Stimulated activated naive B cell treated with anti-CD40 and anti-IgM and Interleukin-4, amounts not matched to agents 10 μg/mL and 1 μg/mL and 100 μg/mL, for 72 hours (primary cell): ENCODE results near the gene B4GALT5.
A peak's percentile ranks its signal among the peaks of the same experiment; 100 is the strongest.
"Not testable (repeated sequence)": the region's sequence is repeated elsewhere in the genome, so short reads cannot be mapped to it uniquely, and the experiment has no call there.

ENCODE experiments used
- ATAC-seq, 2 donors: fragments of 150-1000 bp; cut with Tn5 transposase; replicated peaks; 2 replicates each; pipeline ENCODE4 v1.10.0; 2021; ENCODE audit warnings: moderate library complexity in 1 of 2
- DNase-seq: peaks from one replicate; pipeline ENCODE4 v3.0.0; 2021
- H3K27ac Mint-ChIP-seq: one replicate; pipeline ENCODE4 v1.8.0; 2022; ENCODE audit warnings: mild to moderate bottlenecking, mixed read lengths
- H3K27me3 Mint-ChIP-seq, 2 donors: one replicate each; pipeline ENCODE4 v1.8.0; 2022; ENCODE audit warnings: mixed read lengths in 2 of 2
- H3K36me3 Mint-ChIP-seq, 2 donors: one replicate each; pipeline ENCODE4 v1.8.0; 2022; ENCODE audit warnings: mixed read lengths in 2 of 2, mild to moderate bottlenecking in 1 of 2
- H3K4me1 Mint-ChIP-seq, 2 donors: one replicate each; pipeline ENCODE4 v1.8.0; 2022; ENCODE audit warnings: mixed read lengths in 2 of 2, mild to moderate bottlenecking in 1 of 2
- H3K4me3 Mint-ChIP-seq, 2 donors: one replicate each; pipeline ENCODE4 v1.8.0; 2022; ENCODE audit warnings: mild to moderate bottlenecking in 2 of 2, mixed read lengths in 2 of 2, moderate library complexity in 1 of 2
- H3K9me3 Mint-ChIP-seq, 2 donors: one replicate each; pipeline ENCODE4 v1.8.0; 2022; ENCODE audit warnings: mixed read lengths in 2 of 2, mild to moderate bottlenecking in 1 of 2

B4GALT5 gene

GRCh38 chr20:49723758-49724157 lies 10.1 kb upstream of the B4GALT5 start:
- not testable (repeated sequence) for DNase-seq, H3K27ac Mint-ChIP-seq, H3K4me3 Mint-ChIP-seq, H3K9me3 Mint-ChIP-seq, ATAC-seq, H3K36me3 Mint-ChIP-seq, H3K27me3 Mint-ChIP-seq
- H3K4me1 Mint-ChIP-seq, result peaks cover 8 to 14% of the 10 kb centered on the region in 2 donors

DNA sequence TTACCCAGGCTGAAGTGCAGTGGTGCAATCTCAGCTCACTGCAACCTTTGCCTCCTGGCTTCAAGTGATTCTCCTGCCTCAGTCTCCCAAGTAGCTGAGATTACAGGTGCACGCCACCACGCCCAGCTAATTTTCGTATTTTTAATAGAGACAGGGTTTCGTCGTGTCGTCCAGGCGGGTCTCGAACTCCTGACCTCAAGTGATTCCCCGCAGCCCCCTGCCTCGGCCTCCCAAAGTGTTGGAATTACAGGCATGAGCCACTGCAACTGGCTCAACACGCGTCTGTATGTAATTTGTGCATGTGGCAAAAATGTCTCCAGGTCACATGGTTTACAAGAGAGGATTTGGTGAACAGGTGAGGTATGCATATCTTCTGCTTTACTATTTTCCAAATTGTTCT lies 7.6 kb upstream of the B4GALT5 start:
- H3K4me3 Mint-ChIP-seq, H3K27me3 Mint-ChIP-seq, H3K27ac Mint-ChIP-seq, H3K9me3 Mint-ChIP-seq, H3K36me3 Mint-ChIP-seq, ATAC-seq, DNase-seq: not testable (repeated sequence)
- peaks cover 11 to 14% of the 10 kb centered on the region in 2 donors for H3K4me1 Mint-ChIP-seq

- ATAC-seq (no peak), DNase-seq (no peak)
- Mint-ChIP-seq H3K4me3 (no peak overlapping the region), H3K27me3 (no peaks in the 10 kb centered on the region), H3K36me3 (peaks cover 0 to 6% of the 10 kb centered on the region in 2 donors), H3K4me1 (peaks cover 29 to 36% of the 10 kb centered on the region in 2 donors), H3K27ac (no peak overlapping the region), H3K9me3 (no peaks in the 10 kb centered on the region)
Measured at GRCh38 chr20:49715466-49715865, 1.8 kb upstream of the B4GALT5 start.

- Mint-ChIP-seq H3K27me3 (no peaks in the 10 kb centered on the region), H3K9me3 (no peaks in the 10 kb centered on the region), H3K36me3 (peaks cover 4 to 8% of the 10 kb centered on the region in 2 donors), H3K27ac (peak overlapping the region; percentile 95), H3K4me1 (peaks cover 32 to 53% of the 10 kb centered on the region in 2 donors), H3K4me3 (peak overlapping the region; percentile 90 to 91)
- ATAC-seq (peak; percentile 68 to 72), DNase-seq (no peak)
Measured at GRCh38 chr20:49712996-49713752, 504 bp downstream of the B4GALT5 start.

DNA sequence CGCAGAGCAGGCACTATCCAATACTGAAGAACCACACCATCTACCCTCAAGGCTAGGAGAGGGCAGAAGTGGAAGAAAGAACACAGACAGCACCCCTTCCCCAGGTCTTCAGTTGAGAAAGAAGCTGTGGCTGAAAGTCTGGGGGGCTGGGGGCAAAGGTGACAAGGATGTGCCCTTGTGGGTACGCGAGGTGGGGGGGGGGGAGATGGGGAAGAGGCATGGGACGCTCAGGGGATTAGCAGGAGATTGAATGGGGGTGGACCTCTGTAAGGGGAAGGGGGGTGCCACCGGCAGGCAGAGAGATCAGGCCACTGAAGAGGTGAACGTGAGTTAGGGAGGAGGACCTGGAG lies 1.1 kb downstream of the B4GALT5 start:
- no peak for DNase-seq
- Mint-ChIP-seq H3K9me3 (no peaks in the 10 kb centered on the region), H3K27ac (peak overlapping the region; percentile 95), H3K27me3 (no peaks in the 10 kb centered on the region), H3K4me3 (peak overlapping the region; percentile 90 to 91), H3K36me3 (peaks cover 4 to 8% of the 10 kb centered on the region in 2 donors), H3K4me1 (peaks cover 32 to 53% of the 10 kb centered on the region in 2 donors)
- ATAC-seq, result no peak

DNA sequence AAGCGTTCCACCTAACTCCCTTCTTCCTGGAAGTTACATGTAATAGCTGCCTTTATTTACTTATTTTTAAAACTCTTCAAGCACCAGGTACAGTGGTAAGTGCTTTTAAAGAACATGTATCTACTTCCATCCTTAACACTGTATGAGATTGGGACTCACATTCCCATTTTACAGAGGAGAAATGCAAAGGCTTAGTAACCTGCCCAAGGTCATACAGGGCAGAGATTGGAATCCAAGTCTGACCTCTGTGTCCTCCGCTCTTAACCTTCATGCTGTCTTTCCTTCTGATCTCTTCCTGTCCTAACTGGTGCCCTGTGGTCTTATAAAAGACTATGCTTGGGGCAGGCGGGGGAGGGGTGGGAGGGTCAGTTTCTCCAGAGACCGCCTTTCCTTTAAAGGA lies 1.6 kb downstream of the B4GALT5 start:
- H3K27ac Mint-ChIP-seq, result no peak overlapping the region
- no peaks in the 10 kb centered on the region for H3K9me3 Mint-ChIP-seq
- peaks cover 4 to 8% of the 10 kb centered on the region in 2 donors for H3K36me3 Mint-ChIP-seq
- H3K4me3 Mint-ChIP-seq, result peak overlapping the region; percentile 90 to 91
- peaks cover 29 to 53% of the 10 kb centered on the region in 2 donors for H3K4me1 Mint-ChIP-seq
- no peaks in the 10 kb centered on the region for H3K27me3 Mint-ChIP-seq
- DNase-seq (no peak), ATAC-seq (no peak)

DNA sequence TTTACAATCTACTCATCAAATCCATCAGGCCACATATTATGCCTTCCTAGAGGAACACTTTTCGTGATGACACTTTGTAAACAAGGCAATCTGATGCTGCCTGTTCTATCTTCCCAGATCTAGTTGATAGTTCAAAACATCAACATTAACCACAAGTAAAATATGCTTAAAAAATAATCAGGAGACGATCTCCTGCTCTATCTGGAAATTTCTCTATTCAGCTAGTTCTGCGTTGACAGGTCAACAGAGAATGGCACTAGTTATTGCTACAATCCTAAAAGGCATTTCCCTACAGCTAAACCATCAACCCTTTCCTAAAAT lies 2.1 kb downstream of the B4GALT5 start:
- Mint-ChIP-seq H3K27me3 (no peaks in the 10 kb centered on the region), H3K4me1 (peaks cover 32 to 58% of the 10 kb centered on the region in 2 donors), H3K27ac (no peak overlapping the region), H3K4me3 (peak overlapping the region; percentile 90 to 91), H3K9me3 (no peaks in the 10 kb centered on the region), H3K36me3 (peaks cover 4 to 8% of the 10 kb centered on the region in 2 donors)
- ATAC-seq (no peak), DNase-seq (no peak)

DNA sequence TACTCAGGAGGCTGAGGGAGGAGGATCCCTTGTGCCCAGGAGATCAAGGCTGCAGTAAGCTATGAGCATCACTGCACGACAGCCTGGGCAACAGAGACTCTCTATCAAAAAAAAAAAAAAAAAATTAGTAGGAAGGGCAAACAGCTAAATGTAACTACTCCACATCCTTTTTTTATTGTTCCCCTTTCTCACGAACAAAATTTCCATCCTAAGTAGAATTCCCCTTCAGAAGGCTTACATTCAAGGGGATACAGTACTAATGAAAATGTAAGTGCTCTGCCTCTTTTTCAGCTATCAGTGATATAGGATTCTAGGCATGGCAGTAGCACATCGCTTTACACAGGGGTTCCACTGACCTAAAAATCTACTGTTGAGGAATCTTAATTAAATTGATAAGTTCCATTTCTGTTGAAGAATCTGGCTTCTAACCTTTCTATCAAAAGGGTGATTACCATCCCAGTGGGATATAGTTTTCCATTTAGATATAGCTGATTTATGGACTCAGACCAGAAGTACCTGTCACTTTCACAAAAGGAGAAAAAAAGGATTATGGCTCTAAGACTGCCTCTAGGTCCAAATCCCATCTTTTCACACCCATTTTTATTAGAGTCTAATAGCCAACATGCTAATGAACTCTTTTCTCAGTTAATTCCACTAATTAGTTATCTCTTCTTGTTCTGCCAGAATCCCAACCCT lies 2.6 kb downstream of the B4GALT5 start:
- peaks cover 4 to 10% of the 10 kb centered on the region in 2 donors for H3K36me3 Mint-ChIP-seq
- no peak overlapping the region for H3K27ac Mint-ChIP-seq
- no peaks in the 10 kb centered on the region for H3K9me3 Mint-ChIP-seq
- DNase-seq (no peak), ATAC-seq (no peak)
- H3K4me1 Mint-ChIP-seq, result peaks cover 34 to 63% of the 10 kb centered on the region in 2 donors
- peak overlapping the region; percentile 90 to 91 for H3K4me3 Mint-ChIP-seq
- no peaks in the 10 kb centered on the region for H3K27me3 Mint-ChIP-seq

- H3K4me1 Mint-ChIP-seq, result peaks cover 29 to 62% of the 10 kb centered on the region in 2 donors
- no peak overlapping the region for H3K27ac Mint-ChIP-seq
- peaks cover 13 to 15% of the 10 kb centered on the region in 2 donors for H3K36me3 Mint-ChIP-seq
- no peaks in the 10 kb centered on the region for H3K9me3 Mint-ChIP-seq
- no peak overlapping the region for H3K4me3 Mint-ChIP-seq
- ATAC-seq (no peak), DNase-seq (no peak)
- H3K27me3 Mint-ChIP-seq, result no peaks in the 10 kb centered on the region
Measured at GRCh38 chr20:49707118-49707517, 6.6 kb downstream of the B4GALT5 start.

DNA sequence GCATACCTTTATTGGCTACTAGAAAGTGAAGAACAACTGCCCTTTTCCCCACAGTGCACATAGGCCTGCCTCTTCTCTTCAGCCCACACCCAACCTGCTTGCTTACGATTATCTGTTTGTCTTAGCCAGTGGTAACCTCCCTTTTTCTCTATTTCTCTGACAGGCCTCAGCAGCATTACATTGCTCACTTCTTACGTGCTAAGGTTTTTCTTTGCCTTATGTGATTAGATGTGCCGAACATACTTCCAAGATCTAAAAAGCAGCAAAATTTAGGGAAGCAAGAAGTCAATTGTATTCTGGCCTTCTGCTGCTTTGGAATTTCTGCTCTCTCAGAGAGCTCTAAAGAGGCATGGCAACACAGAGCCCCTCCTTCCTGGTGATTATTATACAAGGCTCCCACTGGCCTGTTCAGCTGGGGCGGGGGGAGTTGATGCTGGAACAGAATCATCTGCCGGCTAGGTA lies 7.0 kb downstream of the B4GALT5 start:
- ATAC-seq, result no peak
- peaks cover 25 to 62% of the 10 kb centered on the region in 2 donors for H3K4me1 Mint-ChIP-seq
- H3K36me3 Mint-ChIP-seq, result peaks cover 15% of the 10 kb centered on the region in 2 donors
- no peak overlapping the region for H3K4me3 Mint-ChIP-seq
- no peak for DNase-seq
- H3K27ac Mint-ChIP-seq, result no peak overlapping the region
- no peaks in the 10 kb centered on the region for H3K9me3 Mint-ChIP-seq
- H3K27me3 Mint-ChIP-seq, result no peaks in the 10 kb centered on the region

DNA sequence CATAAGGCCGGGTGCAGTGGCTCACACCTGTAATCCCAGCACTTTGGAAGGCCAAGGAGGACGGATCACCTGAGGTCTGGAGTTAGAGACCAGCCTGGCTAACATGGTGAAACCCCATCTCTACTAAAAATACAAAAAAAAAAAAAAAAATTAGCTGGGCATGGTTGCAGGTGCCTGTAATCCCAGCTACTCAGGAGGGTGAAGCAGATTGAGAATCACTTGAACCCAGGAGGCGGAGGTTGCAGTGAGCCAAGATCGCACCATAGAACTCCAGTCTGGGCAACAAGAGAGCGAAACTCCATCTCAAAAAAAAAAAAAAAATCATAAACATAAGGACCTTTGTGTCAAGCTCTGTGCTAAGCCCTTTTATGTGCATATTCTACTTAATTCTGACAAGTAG lies 7.8 kb downstream of the B4GALT5 start:
- H3K36me3 Mint-ChIP-seq, result peaks cover 15% of the 10 kb centered on the region in 2 donors
- H3K4me1 Mint-ChIP-seq, result peaks cover 19 to 62% of the 10 kb centered on the region in 2 donors
- not testable (repeated sequence) for DNase-seq, H3K4me3 Mint-ChIP-seq, H3K27me3 Mint-ChIP-seq, H3K27ac Mint-ChIP-seq, H3K9me3 Mint-ChIP-seq, ATAC-seq

DNA sequence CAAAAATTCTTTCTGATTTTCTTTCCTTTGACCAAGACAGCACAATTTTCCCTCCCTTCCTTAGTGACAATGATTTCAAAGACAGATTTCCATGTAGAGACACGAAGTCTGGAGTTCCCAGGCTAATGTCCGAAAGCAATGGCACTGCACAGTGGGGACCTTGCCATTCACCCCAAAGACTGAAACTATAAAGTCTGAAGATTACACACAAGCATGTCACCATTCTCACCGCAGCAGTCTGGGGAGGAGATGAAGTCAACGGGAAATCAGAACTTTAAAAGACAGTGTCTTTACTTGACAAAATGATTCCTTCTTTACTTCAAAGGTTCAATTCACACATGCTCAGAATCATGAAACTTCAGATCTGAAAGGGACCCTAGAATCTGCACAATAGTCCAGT lies 8.3 kb downstream of the B4GALT5 start:
- ATAC-seq (peak in 1 of 2 donors; percentile 33), DNase-seq (no peak)
- Mint-ChIP-seq H3K9me3 (no peaks in the 10 kb centered on the region), H3K4me1 (peaks cover 19 to 62% of the 10 kb centered on the region in 2 donors), H3K4me3 (no peak overlapping the region), H3K27ac (no peak overlapping the region), H3K27me3 (no peaks in the 10 kb centered on the region), H3K36me3 (peaks cover 10 to 15% of the 10 kb centered on the region in 2 donors)

- no peak for DNase-seq
- H3K9me3 Mint-ChIP-seq, result no peaks in the 10 kb centered on the region
- H3K36me3 Mint-ChIP-seq, result peaks cover 10 to 15% of the 10 kb centered on the region in 2 donors
- no peaks in the 10 kb centered on the region for H3K27me3 Mint-ChIP-seq
- ATAC-seq, result peak; percentile 63 to 71
- H3K27ac Mint-ChIP-seq, result peak overlapping the region; percentile 51
- H3K4me3 Mint-ChIP-seq, result no peak overlapping the region
- peaks cover 20 to 62% of the 10 kb centered on the region in 2 donors for H3K4me1 Mint-ChIP-seq
Measured at GRCh38 chr20:49704932-49705336, 8.7 kb downstream of the B4GALT5 start.

DNA sequence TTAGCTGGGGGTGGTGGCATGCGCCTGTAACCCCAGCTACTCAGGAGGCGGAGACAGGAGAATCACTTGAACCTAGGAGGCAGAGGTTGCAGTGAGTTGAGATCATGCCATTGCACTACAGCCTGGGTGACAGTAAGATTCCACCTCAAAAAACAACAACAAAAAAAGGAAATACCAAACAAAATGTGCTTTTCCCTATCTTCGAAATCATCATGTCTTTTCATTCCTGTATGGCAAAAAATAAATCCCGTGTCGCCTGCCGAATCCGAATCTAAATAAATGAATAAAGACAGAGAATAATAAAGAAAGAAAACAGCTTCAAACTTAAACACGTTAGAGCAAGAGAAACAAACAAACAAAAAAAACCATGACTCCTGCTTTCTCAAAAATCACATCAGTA lies 11.8 kb downstream of the B4GALT5 start:
- H3K27me3 Mint-ChIP-seq, result no peaks in the 10 kb centered on the region
- no peaks in the 10 kb centered on the region for H3K9me3 Mint-ChIP-seq
- ATAC-seq (no peak), DNase-seq (no peak)
- no peak overlapping the region for H3K4me3 Mint-ChIP-seq
- peak overlapping the region; percentile 20 for H3K27ac Mint-ChIP-seq
- peaks cover 32 to 73% of the 10 kb centered on the region in 2 donors for H3K4me1 Mint-ChIP-seq
- peaks cover 9 to 15% of the 10 kb centered on the region in 2 donors for H3K36me3 Mint-ChIP-seq
